NAMALWA (cell line): ENCODE results near the gene C5orf15.

ENCODE experiments used
- DNase-seq: peaks from one replicate; pipeline ENCODE4 v3.0.0-alpha.2; 2015; ENCODE audit warnings: low spot score

Gene C5orf15

GRCh38 chr5:133968204-133968980 lies at the start of gene C5orf15:
TSS of gene C5orf15 (minus strand) at chr5:133968625. CDS start at chr5:133968584, 41 bp downstream.
- peak; percentile 92 for DNase-seq

GRCh38 chr5:134008266-134008749 lies 39.9 kb upstream of the C5orf15 start:
- no peak for DNase-seq

GRCh38 chr5:134007581-134008265 lies 39.3 kb upstream of the C5orf15 start:
- no peak for DNase-seq

GRCh38 chr5:134006115-134006514 lies 37.7 kb upstream of the C5orf15 start:
- DNase-seq = no peak

GRCh38 chr5:134005417-134006061 lies 37.1 kb upstream of the C5orf15 start:
- DNase-seq = no peak

GRCh38 chr5:134004626-134005416 lies 36.4 kb upstream of the C5orf15 start, which contains the start of gene VDAC1:
TSS of gene VDAC1 (minus strand) at chr5:134004975. CDS start at chr5:133993012, 11,963 bp downstream.
- DNase-seq = peak; percentile 80

- peak; percentile 65 for DNase-seq
Observed at GRCh38 chr5:134003817-134004625, 35.6 kb upstream of the C5orf15 start.

GRCh38 chr5:134003064-134003816 lies 34.8 kb upstream of the C5orf15 start:
- DNase-seq = no peak

- DNase-seq = no peak
Observed at GRCh38 chr5:134001938-134002731, 33.7 kb upstream of the C5orf15 start.

GRCh38 chr5:134000696-134001453 lies 32.5 kb upstream of the C5orf15 start:
- no peak for DNase-seq

- DNase-seq = no peak
Observed at GRCh38 chr5:134000091-134000511, 31.7 kb upstream of the C5orf15 start.

GRCh38 chr5:133998807-133999206 lies 30.4 kb upstream of the C5orf15 start:
- DNase-seq = no peak

- no peak for DNase-seq
Observed at GRCh38 chr5:133998042-133998441, 29.6 kb upstream of the C5orf15 start.

- peak; percentile 62 for DNase-seq
Observed at GRCh38 chr5:133996683-133997252, 28.3 kb upstream of the C5orf15 start.

- DNase-seq = no peak
Observed at GRCh38 chr5:133995883-133996563, 27.6 kb upstream of the C5orf15 start.

GRCh38 chr5:133995341-133995740 lies 26.9 kb upstream of the C5orf15 start:
- no peak for DNase-seq

- DNase-seq = no peak
Observed at GRCh38 chr5:133994990-133995333, 26.5 kb upstream of the C5orf15 start.
